Right atrium auricular region (tissue), 2 donors: ENCODE results near the gene ARMH1. TPM values are rescaled to one million over a fixed set of nuclear protein-coding genes. Genes with fewer than 3 reads are reported as not detected.

Experiments
- DNase-seq: peaks from one replicate; pipeline ENCODE4 v3.0.0-alpha.2; 2019; ENCODE audit warnings: low spot score
- H3K27ac ChIP-seq, 2 donors: fragments of 200-600 bp; sonication (generic); 1 replicate in 1 of 2; 2 replicates in 1 of 2; pipeline ENCODE4 v1.5.1; 2016 to 2019
- H3K27me3 ChIP-seq, 2 donors: fragments of 200-600 bp; sonication (generic); one replicate each; pipeline versions ENCODE4 v1.5.1 to v1.6.0; 2017 to 2019
- H3K36me3 ChIP-seq: fragments of 200-600 bp; sonication (generic); one replicate; pipeline ENCODE4 v1.5.1; 2016
- H3K4me1 ChIP-seq, 2 donors: fragments of 200-600 bp; sonication (generic); one replicate each; pipeline versions ENCODE4 v1.5.1 to v1.6.0; 2017 to 2019
- H3K4me3 ChIP-seq, 2 donors: fragments of 200-600 bp; sonication (generic); 1 replicate in 1 of 2; 2 replicates in 1 of 2; pipeline ENCODE4 v1.5.1; 2017 to 2019; ENCODE audit warnings: mild to moderate bottlenecking in 1 of 2, moderate library complexity in 1 of 2
- H3K9me3 ChIP-seq, 2 donors: fragments of 200-600 bp; sonication (generic); one replicate each; pipeline ENCODE4 v1.5.1; 2019
- CTCF ChIP-seq, 2 donors: fragments of 200-600 bp; sonication (generic); IDR thresholded peaks; one replicate each; pipeline ENCODE4 v1.5.1; 2019; ENCODE audit warnings: antibody characterized with exemption in 2 of 2
- total RNA-seq, 2 donors: library from RNA; depleted of rRNA; stranded (reverse); fragments of >200 nt; gene quantifications; one replicate each; pipeline ENCODE4 v1.1.0, GENCODE V29; 2016

The ARMH1 gene
- 1 to 10 TPM in 1 of 2 donors, under 1 TPM in 1; 0.19 to 5.2 TPM for total RNA-seq

DNA sequence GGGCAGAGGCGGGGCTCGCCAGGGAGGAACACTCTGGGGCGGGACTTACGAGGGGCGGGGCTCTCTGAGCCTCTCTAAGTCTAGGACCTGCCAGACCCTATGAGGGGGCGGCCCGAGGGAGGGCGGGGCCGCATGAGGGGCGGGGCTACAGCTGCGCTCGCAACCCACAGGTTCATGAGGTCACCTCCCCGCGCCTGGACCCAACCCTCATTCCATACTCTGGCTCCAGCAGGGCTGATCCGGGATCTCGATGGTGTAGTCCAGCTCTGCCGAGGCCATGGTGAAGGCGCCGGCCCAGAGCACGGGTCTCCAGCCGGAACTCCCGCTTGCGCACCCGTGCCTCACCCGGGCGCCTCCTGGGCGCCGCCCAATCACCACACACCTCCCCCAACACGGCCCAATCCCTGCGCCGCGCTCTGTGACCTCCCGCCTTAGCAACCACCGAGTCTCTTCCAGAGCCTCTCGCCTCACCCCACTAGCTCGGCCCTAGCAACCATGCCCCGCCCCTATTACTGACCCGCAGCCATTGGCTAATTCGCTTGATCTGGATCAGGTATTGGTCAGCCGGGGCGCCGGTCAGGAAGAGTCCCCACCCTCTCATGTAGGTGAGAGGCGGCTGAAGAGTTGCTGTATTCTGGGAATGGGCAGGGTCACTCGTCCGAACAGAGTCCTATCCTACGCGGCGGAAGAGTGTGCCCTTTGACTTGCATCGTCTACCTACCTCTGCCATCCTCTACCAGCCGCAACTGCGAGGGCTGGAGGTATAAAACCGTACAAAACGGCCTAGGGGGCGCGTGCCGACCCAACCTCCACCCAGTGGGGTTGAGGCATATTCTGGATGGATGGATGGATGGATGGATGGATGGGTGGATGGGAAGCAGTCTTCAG lies at the start of gene ARMH1, which contains the start of gene TMEM53:
Gene ARMH1 (plus strand): TSS at position 602 of the 888 bp plus-strand sequence. CDS start 14,984 bp downstream, outside the sequence.
Gene TMEM53 (minus strand): TSS at position 369 of the 888 bp plus-strand sequence. CDS start 90 bp downstream, at position 279.
- Histone ChIP-seq H3K9me3 (no peaks in the 10 kb centered on the region), H3K36me3 (no peaks in the 10 kb centered on the region), H3K4me1 (peaks cover 0 to 51% of the 10 kb centered on the region in 2 donors), H3K27ac (peak within 1 kb of the TSS; percentile 96 to 97), H3K27me3 (no peaks in the 10 kb centered on the region), H3K4me3 (peak within 1 kb of the TSS; percentile 59 to 68)
- no peak for TF ChIP-seq CTCF (IDR thresholded peaks at IDR 0.05)
- peak; percentile 100 for DNase-seq

DNA sequence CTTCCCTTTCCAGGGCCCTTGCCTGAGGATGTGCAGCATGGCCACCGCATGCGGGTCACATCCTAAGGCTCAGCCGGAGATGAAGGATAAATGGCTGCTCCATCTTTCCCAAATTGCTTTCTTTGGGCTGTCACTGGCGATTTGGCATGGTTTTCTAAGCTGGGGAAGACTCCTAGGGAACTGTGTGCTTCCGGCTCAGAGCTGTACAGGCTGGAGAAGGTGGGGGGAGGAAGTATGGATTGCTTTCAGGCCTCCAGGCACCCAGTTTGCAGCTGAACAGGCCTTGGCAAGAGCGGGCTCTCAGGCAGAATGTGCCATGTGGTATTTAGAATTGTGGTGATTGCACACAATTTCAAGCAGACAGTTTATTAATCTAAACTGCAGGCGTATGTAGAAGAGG lies 49.2 kb upstream of the ARMH1 start:
- no peak for TF ChIP-seq CTCF (IDR thresholded peaks at IDR 0.05)
- DNase-seq = no peak
- Histone ChIP-seq H3K27ac (no peak overlapping the region), H3K4me1 (no peaks in the 10 kb centered on the region), H3K36me3 (no peaks in the 10 kb centered on the region), H3K9me3 (no peaks in the 10 kb centered on the region), H3K27me3 (no peaks in the 10 kb centered on the region), H3K4me3 (no peak overlapping the region)

DNA sequence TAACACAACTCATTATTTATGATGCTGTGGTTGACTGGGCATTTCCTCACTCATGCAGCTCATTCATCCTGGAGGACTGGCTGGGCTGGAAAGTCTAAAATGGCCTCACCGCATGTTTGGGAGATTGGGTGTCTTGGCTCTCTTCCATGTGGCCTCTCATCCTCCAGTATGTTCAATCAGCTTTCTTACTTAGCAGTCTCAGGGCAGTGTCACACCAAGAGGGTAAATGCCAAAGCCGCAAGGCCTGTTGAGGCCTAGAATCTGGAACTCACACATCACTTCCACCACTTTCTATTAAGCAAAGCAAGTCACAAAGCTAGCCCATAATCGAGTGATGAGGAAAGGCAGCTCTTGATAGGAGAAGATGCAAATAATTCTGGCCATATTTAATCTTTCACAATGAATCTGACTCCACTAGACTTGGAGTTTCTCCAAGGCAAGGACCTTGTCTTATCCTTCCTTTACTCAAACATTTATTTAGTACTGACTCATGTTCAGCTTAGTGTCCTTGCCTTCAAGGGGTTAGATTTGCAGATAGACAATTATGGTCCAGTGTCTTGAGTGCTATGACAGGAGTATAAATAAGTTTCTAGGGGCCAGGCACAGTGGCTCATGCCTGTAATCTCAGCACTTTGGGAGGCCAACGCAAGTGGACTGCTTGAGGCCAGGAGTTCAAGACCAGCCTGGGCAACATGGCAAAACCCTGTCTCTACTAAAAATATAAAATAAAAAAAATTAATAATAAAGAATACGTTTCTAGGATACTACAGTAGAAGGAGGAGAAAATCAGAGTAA lies 45.4 kb upstream of the ARMH1 start:
- Histone ChIP-seq H3K27me3 (no peaks in the 10 kb centered on the region), H3K4me3 (no peak overlapping the region), H3K27ac (no peak overlapping the region), H3K36me3 (peaks cover 9% of the 10 kb centered on the region), H3K9me3 (no peaks in the 10 kb centered on the region), H3K4me1 (peaks cover 0 to 17% of the 10 kb centered on the region in 2 donors)
- DNase-seq = no peak
- TF ChIP-seq CTCF (IDR thresholded peaks at IDR 0.05) = no peak

- no peak for DNase-seq
- no peak overlapping the region for H3K4me3 ChIP-seq
- H3K27me3 ChIP-seq = no peaks in the 10 kb centered on the region
- H3K9me3 ChIP-seq = no peaks in the 10 kb centered on the region
- peaks cover 0 to 25% of the 10 kb centered on the region in 2 donors for H3K4me1 ChIP-seq
- H3K36me3 ChIP-seq = peaks cover 18% of the 10 kb centered on the region
- no peak for TF ChIP-seq CTCF (IDR thresholded peaks at IDR 0.05)
- no peak overlapping the region for H3K27ac ChIP-seq
Measured at GRCh38 chr1:44630116-44630515, 44.4 kb upstream of the ARMH1 start.

GRCh38 chr1:44631333-44631646 lies 43.2 kb upstream of the ARMH1 start:
- H3K27ac ChIP-seq = peak overlapping the region; percentile 91 to 95
- no peak for DNase-seq
- H3K27me3 ChIP-seq = no peaks in the 10 kb centered on the region
- H3K9me3 ChIP-seq = no peaks in the 10 kb centered on the region
- no peak for TF ChIP-seq CTCF (IDR thresholded peaks at IDR 0.05)
- peaks cover 30% of the 10 kb centered on the region for H3K36me3 ChIP-seq
- H3K4me1 ChIP-seq = peaks cover 0 to 32% of the 10 kb centered on the region in 2 donors
- peak overlapping the region; percentile 79 to 85 for H3K4me3 ChIP-seq
